Stimulated activated CD4-positive, alpha-beta T cell treated with anti-CD3 and anti-CD28 coated beads, Interleukin-2, amount 100 ng/mL, for 24 hours (primary cell): ENCODE measurements around the gene CSK.

Experiments
- DNase-seq, 2 donors: peaks; one replicate each; pipeline ENCODE4 v3.0.0-alpha.2; 2020

CSK gene

GRCh38 chr15:74788042-74788682 is 6.3 kb downstream of the CSK start:
- no peak for DNase-seq

GRCh38 chr15:74788683-74789151 is 6.8 kb downstream of the CSK start:
- DNase-seq: peak; percentile 45 to 56

- no peak for DNase-seq
These were observed 7.3 kb downstream of the CSK start for GRCh38 chr15:74789171-74789631.

- DNase-seq: no peak
These were observed 7.8 kb downstream of the CSK start for GRCh38 chr15:74789741-74790079.

GRCh38 chr15:74790080-74790916 is 8.4 kb downstream of the CSK start:
- peak; percentile 49 to 66 for DNase-seq

- DNase-seq: no peak
These were observed 9.1 kb downstream of the CSK start for GRCh38 chr15:74791007-74791406.

- no peak for DNase-seq
These were observed 9.8 kb downstream of the CSK start for GRCh38 chr15:74791667-74792066.

GRCh38 chr15:74792227-74793016 is 10.5 kb downstream of the CSK start:
- no peak for DNase-seq

- peak; percentile 72 to 78 for DNase-seq
These were observed 11.5 kb downstream of the CSK start for GRCh38 chr15:74793135-74794028.

GRCh38 chr15:74794248-74794969 is 12.5 kb downstream of the CSK start:
- DNase-seq: no peak

GRCh38 chr15:74794970-74795349 is 13.1 kb downstream of the CSK start:
- no peak for DNase-seq

- peak; percentile 50 to 59 for DNase-seq
These were observed 14.2 kb downstream of the CSK start for GRCh38 chr15:74795966-74796625.

- DNase-seq: no peak
These were observed 16.7 kb downstream of the CSK start for GRCh38 chr15:74798388-74799254.

- peak in 1 of 2 donors; percentile 31 for DNase-seq
These were observed 17.5 kb downstream of the CSK start for GRCh38 chr15:74799255-74799855.

- peak; percentile 88 for DNase-seq
These were observed 18.1 kb downstream of the CSK start for GRCh38 chr15:74799856-74800558.

- no peak for DNase-seq
These were observed 18.7 kb downstream of the CSK start for GRCh38 chr15:74800559-74801094.

GRCh38 chr15:74801311-74801997 is 19.6 kb downstream of the CSK start:
- no peak for DNase-seq

GRCh38 chr15:74802290-74802689 is 20.4 kb downstream of the CSK start:
- DNase-seq: no peak
